RWPE1 (cell line): Measurements from ENCODE around the gene ST7.

ENCODE experiments used
- CTCF ChIA-PET: fragments of 350-600 bp; sonication (Branson Sonifier 250); formaldehyde crosslinking; extraction: SDS; loops from one replicate; lab custom pipeline; 2021; lab: Yijun Ruan, JAX
- POLR2A ChIA-PET: fragments of 400-600 bp; formaldehyde crosslinking; extraction: SDS; loops from one replicate; lab custom pipeline; 2020; ENCODE audit warnings: antibody characterized with exemption; ENCODE audit not compliant: low non-redundant PET; lab: Yijun Ruan, JAX
- DNase-seq: peaks from one replicate; pipeline ENCODE4 v3.0.0; 2012; ENCODE audit warnings: low spot score
- H3K27ac ChIP-seq: fragments of 450-650 bp; 2 replicates; pipeline ENCODE4 v1.5.1; 2017
- TF ChIP-seq, protein P1 (sequence below): fragments of 450-650 bp; conservative IDR thresholded peaks from 2 replicates; pipeline ENCODE4 v1.5.1; 2017; ENCODE audit warnings: low read depth, mild to moderate bottlenecking

Gene ST7

DNA sequence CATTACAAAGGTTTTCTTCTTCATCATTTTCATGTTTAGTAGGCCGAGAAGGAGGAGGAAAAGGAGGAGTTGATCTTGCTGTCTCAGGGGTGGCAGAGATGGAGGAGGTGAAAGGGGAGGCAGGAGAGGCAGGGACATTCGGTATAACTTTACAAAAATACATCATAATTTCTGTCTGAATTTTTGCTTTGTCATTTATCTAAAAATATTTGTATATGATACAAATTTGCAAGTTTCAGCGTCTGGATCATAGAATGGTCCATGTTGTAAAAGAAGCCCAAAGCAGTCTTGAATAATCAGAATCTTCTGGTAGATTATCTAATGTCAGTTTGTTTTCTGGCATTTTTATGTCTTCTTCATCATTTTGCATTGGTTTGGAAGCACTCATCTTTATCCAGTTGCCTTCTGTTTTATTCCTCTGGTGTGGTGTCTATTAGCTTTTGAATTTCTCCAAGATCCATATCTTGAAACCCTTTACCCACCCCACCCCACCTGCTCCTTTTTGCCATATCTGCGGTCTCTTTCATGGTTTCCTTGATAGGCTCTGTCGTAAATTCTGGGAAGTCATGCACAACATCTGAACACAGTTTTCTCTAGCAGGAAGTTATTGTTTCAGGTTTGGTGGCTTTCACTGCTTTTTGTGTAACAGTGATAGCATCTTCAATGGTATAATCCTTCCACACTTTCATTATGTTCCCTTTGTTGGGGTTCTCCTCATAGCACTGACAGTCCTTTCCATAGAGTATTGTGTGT lies 95.0 kb downstream of the ST7 start:
- CTCF ChIA-PET: no interaction called here
- no peak overlapping the region for H3K27ac ChIP-seq
- TF ChIP-seq, protein P1, sequence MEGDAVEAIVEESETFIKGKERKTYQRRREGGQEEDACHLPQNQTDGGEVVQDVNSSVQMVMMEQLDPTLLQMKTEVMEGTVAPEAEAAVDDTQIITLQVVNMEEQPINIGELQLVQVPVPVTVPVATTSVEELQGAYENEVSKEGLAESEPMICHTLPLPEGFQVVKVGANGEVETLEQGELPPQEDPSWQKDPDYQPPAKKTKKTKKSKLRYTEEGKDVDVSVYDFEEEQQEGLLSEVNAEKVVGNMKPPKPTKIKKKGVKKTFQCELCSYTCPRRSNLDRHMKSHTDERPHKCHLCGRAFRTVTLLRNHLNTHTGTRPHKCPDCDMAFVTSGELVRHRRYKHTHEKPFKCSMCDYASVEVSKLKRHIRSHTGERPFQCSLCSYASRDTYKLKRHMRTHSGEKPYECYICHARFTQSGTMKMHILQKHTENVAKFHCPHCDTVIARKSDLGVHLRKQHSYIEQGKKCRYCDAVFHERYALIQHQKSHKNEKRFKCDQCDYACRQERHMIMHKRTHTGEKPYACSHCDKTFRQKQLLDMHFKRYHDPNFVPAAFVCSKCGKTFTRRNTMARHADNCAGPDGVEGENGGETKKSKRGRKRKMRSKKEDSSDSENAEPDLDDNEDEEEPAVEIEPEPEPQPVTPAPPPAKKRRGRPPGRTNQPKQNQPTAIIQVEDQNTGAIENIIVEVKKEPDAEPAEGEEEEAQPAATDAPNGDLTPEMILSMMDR: no peak
- DNase-seq: no peak
- POLR2A ChIA-PET: no interaction called here

GRCh38 chr7:117048882-117049281 lies 95.6 kb downstream of the ST7 start:
- no peak for DNase-seq
- ChIA-PET CTCF (interaction anchor here (0.5 to 0.6 kb wide), 2 partner anchors 346 to 1948 kb away, joined by 3 to 4 read pairs; no protein-coding TSS in a partner anchor), POLR2A (no interaction called here)

GRCh38 chr7:117051808-117052207 lies 98.5 kb downstream of the ST7 start:
- no peak for DNase-seq
- H3K27ac ChIP-seq: no peak overlapping the region
- TF ChIP-seq, protein P1: no peak
- POLR2A ChIA-PET: interaction anchor here (0.7 kb wide), 1 partner anchor 107 kb away, joined by 3 read pairs; no protein-coding TSS in a partner anchor
- CTCF ChIA-PET: no interaction called here

More at GRCh38 chr7:117048882-117049281, 95.6 kb downstream of the ST7 start:
- TF ChIP-seq, protein P1: no peak
- no peak overlapping the region for H3K27ac ChIP-seq

- CTCF ChIA-PET: no interaction called here
- DNase-seq: no peak
- TF ChIP-seq, protein P1: no peak
- POLR2A ChIA-PET: no interaction called here
- H3K27ac ChIP-seq: no peak overlapping the region
Observed at GRCh38 chr7:117053432-117053831, 100.1 kb downstream of the ST7 start.

DNA sequence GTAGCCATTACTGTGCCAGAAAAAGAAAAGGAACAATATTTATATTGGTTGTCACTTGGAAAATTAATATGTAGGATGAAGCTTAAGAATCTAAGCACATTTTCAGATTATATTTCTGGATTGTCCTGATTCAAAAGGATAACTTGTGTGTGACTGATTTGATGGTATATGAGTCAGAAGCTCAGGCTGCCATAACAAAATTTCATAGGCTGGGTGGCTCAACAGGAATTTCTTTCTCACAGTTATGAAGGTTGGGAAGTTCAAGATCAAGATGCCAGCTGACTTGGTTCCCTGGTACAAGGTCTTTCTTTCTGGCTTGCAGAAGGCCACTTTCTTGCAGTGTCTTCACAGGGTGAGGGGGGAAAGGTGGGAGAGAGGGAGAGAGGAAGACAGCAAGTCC lies 108.5 kb downstream of the ST7 start:
- no peak overlapping the region for H3K27ac ChIP-seq
- ChIA-PET POLR2A (no interaction called here), CTCF (interaction anchor here (0.6 kb wide), 1 partner anchor 105 kb away, joined by 3 read pairs; no protein-coding TSS in a partner anchor)
- no peak for DNase-seq
- TF ChIP-seq, protein P1: no peak

- ChIA-PET POLR2A (no interaction called here), CTCF (interaction anchor here (0.6 kb wide), 1 partner anchor 151 kb away, joined by 4 read pairs; no protein-coding TSS in a partner anchor)
- no peak for DNase-seq
- H3K27ac ChIP-seq: no peak overlapping the region
- TF ChIP-seq, protein P1: no peak
Observed at GRCh38 chr7:117062300-117062699, 109.0 kb downstream of the ST7 start.
